Measurements from ENCODE around the gene POGLUT2.

DNA sequence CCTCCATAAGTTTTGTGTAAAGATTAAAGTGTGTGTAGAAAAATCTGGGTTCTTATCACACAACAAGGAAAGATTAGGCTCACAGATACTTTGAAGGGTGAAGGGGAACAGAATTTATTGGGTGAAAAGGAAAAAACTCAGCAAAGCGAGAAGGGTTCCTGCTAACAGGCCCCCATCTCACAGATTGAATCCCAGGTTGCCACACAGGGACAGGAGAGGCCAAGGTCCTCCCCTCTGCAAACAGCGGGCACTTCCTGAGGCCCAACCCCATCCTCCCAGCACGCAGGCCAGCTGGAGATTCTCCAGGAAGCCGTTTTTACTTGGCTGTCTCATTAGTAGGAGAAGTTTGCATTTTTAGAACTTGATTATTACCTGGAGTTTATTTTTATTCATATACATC, 31.9 kb upstream of the POGLUT2 start:
- TF ChIP-seq EZH2 (IDR thresholded peaks at IDR 0.05) (no peak), POLR2AphosphoS5 (IDR thresholded peaks at IDR 0.05; ENCODE audit: borderline replicate concordance, low read depth, low read length) (no peak)

Data from SK-N-MC (cell line).